Skin epidermis (tissue), 12 donors: ENCODE results near the gene C11orf86.

ENCODE experiments used
- H3K27ac ChIP-seq, 21 experiments: fragments of 200-600 bp; sonication (generic) in 11 of 21; one replicate each; pipeline ENCODE4 v1.5.0; 2020; ENCODE audit warnings: mild to moderate bottlenecking in 3 of 21, inconsistent platforms in 2 of 21, moderate library complexity in 2 of 21
- H3K4me3 ChIP-seq, 7 experiments: fragments of 200-600 bp; sonication (generic) in 2 of 7; one replicate each; pipeline ENCODE4 v1.5.0; 2020; ENCODE audit warnings: inconsistent platforms in 2 of 7, mild to moderate bottlenecking in 2 of 7, moderate library complexity in 1 of 7

The C11orf86 gene

DNA sequence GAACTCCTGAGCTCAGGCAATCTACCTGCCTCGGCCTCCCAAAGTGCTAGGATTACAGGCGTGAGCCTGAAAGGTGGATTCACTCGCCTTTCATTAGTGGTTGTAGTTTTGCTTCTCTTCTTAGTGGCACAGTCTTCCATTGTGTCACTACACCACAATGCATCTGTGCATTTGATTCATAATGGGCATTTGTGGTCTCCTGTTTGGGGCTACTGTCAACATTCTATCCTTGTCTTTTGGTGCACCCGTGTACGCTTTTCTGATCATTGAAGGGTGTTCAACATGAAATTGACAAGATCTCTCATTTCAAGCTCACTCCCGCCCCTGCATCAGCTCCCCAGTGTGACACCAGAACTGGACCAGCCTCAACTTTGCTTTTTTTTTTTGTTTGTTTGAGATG, 45.8 kb downstream of the C11orf86 start:
- Histone ChIP-seq H3K4me3 (no peak overlapping the region), H3K27ac (no peak overlapping the region)

DNA sequence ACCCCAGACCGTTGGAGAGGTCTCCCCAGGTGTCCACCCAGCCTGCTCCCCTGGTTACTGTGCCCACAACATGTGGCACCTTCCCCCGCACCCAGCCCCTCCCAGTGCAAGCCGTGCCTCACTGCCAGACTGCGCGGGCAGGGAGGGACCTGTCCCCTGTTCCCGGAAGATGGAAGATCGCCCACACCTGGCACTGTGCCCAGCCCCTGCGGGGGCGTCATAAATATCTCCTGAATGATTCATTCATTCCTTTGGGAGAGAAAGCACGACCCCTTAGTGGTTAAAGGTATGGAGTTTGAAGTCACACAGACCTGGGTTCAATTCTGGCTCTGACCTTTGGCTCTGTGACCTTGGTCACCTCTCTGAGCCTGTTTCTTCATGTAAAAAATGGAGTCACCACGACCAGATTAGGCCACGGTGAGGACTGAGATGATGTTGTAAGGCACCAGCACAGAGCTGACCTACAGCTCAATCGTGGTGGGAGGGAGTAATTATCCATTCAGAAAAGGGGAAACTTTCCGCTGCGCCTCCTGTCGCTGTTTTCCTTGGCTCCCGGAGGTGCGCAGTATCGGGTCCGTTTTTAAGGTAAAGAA, 47.3 kb downstream of the C11orf86 start:
- H3K27ac ChIP-seq: peak overlapping the region in 7 of 21 experiments; percentile 21 to 73 (median 52)
- peak overlapping the region in 5 of 7 experiments; percentile 17 to 48 (median 28) for H3K4me3 ChIP-seq

DNA sequence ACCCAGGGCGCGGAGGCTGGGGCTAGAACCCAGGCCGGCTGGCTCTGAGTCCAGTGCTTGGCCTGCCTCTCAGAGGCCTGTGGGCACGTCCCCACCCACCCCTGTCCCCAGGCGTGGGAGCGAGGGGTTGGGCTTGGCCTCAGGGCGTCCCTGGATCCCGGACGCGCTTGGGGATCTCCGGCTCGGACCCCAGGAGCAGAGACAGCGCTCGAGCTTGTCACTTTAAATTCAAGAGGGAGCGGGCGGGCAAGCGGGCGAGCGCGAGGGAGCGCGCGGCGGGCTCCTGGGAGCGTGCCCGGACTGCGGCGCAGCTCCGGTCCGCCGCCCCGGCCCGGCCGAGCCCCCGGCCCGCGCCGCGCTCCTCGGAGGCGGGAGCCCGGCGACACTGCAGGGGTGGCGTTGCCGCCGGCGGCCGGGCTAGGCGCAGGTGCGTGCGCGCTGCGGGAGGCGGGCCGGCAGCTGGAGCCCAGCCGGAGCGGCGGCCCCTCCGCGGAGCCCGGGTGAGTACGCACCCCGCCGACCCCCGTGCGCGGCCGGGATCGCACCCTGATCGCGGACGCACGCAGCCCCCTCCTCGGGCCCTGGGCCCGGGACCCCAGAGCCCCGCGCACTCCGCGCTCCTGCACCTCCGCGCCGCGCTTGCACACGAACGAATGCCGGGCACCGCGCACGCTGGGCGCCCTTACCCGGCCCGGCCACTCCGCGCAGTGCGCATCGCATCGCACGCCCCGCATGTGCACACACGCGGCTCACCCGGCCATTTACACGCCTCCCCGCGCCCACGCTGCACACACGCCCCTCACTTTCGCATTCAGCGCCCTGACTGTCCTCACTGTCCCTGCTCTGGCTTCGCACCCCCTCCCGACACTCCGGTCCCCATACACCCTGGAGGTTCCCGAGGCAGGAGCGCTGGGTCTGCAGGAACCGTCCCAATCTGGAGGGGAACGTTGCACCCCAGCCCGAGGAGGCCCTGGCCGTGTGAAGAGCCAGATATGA, 48.2 kb downstream of the C11orf86 start, which contains the start of gene SYT12:
Gene SYT12, plus strand, starts transcription at position 174 of the 996 bp plus-strand sequence. CDS start 7,011 bp downstream, outside the sequence.
- Histone ChIP-seq H3K4me3 (peak within 1 kb of the TSS; percentile 12 to 48 (median 26)), H3K27ac (peak within 1 kb of the TSS in 7 of 21 experiments; percentile 21 to 73 (median 52))

DNA sequence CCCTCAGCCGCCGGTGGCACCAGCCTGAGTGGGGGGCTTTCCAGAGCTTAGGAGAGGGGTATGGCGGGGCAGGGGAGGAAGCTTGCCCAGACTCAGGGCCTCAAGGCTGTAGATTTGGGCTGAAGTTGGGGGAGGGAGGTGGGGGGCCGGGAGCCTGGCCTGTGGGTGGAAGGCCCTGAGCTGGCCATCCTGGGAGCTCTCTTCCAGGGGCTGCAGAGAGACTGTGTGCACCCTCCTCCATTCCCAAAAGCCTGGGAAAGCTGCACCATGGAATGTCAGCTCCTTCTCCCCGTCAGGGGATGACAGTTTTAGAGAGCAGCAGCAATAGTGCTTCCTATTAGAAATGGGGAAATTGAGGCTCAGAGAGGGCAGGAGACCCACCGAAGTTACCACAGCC, 48.9 kb downstream of the C11orf86 start:
- Histone ChIP-seq H3K27ac (no peak overlapping the region), H3K4me3 (peak overlapping the region in 4 of 7 experiments; percentile 12 to 48 (median 31))

DNA sequence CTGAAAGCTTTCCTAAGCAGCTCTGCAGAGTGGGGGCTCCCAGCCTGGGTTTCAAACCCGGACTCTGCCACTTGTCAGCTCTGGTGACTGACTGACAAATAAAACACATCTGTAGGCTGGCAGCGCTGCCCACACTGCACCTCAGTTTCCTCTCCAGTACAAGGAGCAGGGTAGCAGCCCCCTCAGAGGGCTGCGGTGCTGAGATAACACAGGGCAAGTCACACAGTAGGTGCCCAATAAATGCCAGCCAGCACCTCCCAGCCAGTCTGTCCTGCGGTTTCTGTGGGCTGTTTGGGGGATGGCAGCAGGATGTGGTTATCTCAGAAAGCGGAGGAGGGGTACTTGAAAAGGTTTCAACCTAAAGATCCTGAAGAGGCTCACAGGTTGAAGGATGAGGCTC, 49.3 kb downstream of the C11orf86 start:
- no peak overlapping the region for H3K4me3 ChIP-seq
- no peak overlapping the region for H3K27ac ChIP-seq

DNA sequence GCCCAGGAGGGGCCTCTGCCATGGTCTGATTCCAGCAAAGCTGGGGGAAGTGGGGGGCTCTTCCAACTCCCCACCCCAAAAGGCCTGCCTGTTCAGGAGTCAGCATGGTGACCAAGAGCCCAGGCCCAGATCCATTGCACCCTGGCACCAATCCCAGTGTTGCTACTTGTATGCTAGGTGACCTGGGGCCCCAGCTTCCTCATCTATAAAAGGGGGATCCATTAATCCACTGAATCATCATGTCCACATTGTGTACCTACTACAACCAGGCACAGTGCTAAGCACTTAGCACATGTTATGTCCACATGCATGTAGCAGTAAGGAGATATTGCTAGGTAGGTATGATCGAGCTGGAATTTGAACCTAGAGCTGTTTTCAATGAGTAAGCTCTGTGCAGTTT, 49.9 kb downstream of the C11orf86 start:
- no peak overlapping the region for H3K27ac ChIP-seq
- H3K4me3 ChIP-seq: no peak overlapping the region

DNA sequence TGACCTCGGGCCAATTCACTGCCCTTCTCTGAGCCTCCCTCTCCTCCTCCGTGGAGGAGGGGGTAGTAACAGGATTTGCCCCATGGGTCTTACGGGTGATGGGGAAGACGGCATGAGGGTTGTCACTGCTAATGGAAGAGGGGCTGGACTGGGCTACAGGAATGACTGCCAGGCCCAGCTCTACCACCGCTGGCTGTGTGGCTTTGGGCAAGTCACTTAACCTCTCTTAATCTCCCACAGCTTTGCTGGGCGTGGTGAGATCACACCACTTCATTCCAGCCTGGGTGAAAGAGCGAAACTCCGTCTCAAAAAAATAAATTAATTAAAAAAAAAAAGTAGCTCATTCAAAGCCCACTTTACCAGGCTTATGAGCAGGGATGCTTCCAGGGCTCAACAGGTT, 50.6 kb downstream of the C11orf86 start:
- Histone ChIP-seq H3K27ac (no peak overlapping the region), H3K4me3 (no peak overlapping the region)
